GM23248 (cell line): ENCODE data around the gene CCDC171. TPM values are rescaled to one million over a fixed set of nuclear protein-coding genes. Genes with fewer than 3 reads are reported as not detected.

ENCODE experiments used
- DNase-seq: peaks from one replicate; pipeline ENCODE4 v3.0.0-alpha.2; 2015
- H2AFZ ChIP-seq: fragments of 200-600 bp; sonication (generic); 2 replicates; pipeline ENCODE4 v1.6.1; 2016; ENCODE audit warnings: antibody characterized with exemption
- H3F3A ChIP-seq: fragments of 200-600 bp; sonication (generic); 2 replicates; pipeline ENCODE4 v1.6.1; 2016; ENCODE audit warnings: mild to moderate bottlenecking, antibody characterized with exemption, mixed run types; ENCODE audit not compliant: insufficient read depth
- H3K27ac ChIP-seq: fragments of 200-600 bp; sonication (generic); 2 replicates; pipeline ENCODE4 v1.5.1; 2016; ENCODE audit warnings: mild to moderate bottlenecking
- H3K27me3 ChIP-seq: fragments of 200-600 bp; sonication (generic); replicated peaks from 2 replicates; pipeline ENCODE4 v1.6.1; 2016; ENCODE audit warnings: mild to moderate bottlenecking; ENCODE audit not compliant: insufficient read depth
- H3K36me3 ChIP-seq: fragments of 200-600 bp; sonication (generic); 2 replicates; pipeline ENCODE4 v1.6.1; 2016; ENCODE audit warnings: low read depth, mild to moderate bottlenecking
- H3K4me1 ChIP-seq: fragments of 200-600 bp; sonication (generic); 2 replicates; pipeline ENCODE4 v1.6.1; 2016; ENCODE audit warnings: mild to moderate bottlenecking; ENCODE audit not compliant: insufficient read depth
- H3K4me2 ChIP-seq: fragments of 200-600 bp; sonication (generic); one replicate; pipeline ENCODE4 v1.6.1; 2016; ENCODE audit warnings: mild to moderate bottlenecking; ENCODE audit not compliant: unreplicated experiment
- H3K4me3 ChIP-seq: fragments of 200-600 bp; sonication (generic); 2 replicates; pipeline ENCODE4 v1.5.1; 2016; ENCODE audit warnings: mild to moderate bottlenecking
- H3K79me2 ChIP-seq: fragments of 200-600 bp; sonication (generic); 2 replicates; pipeline ENCODE4 v1.6.1; 2016; ENCODE audit warnings: mild to moderate bottlenecking; ENCODE audit not compliant: insufficient read depth
- H3K9ac ChIP-seq: fragments of 200-600 bp; sonication (generic); 2 replicates; pipeline ENCODE4 v1.6.1; 2016; ENCODE audit warnings: mild to moderate bottlenecking
- H3K9me2 ChIP-seq: fragments of 200-600 bp; sonication (generic); 2 replicates; pipeline ENCODE4 v1.6.1; 2016; ENCODE audit warnings: mixed run types, mild to moderate bottlenecking, moderate library complexity; ENCODE audit not compliant: insufficient read depth
- H3K9me3 ChIP-seq: fragments of 200-600 bp; sonication (generic); one replicate; pipeline ENCODE4 v1.6.1; 2017; ENCODE audit warnings: low read depth
- H4K20me1 ChIP-seq: fragments of 200-600 bp; sonication (generic); 2 replicates; pipeline ENCODE4 v1.6.0; 2016; ENCODE audit not compliant: insufficient read depth
- EZH2 ChIP-seq: fragments of 200-600 bp; sonication (generic); IDR thresholded peaks from 2 replicates; pipeline ENCODE4 v1.6.1; 2018; ENCODE audit warnings: antibody characterized with exemption, mild to moderate bottlenecking; ENCODE audit not compliant: insufficient read depth, poor library complexity, severe bottlenecking
- EZH2phosphoT487 ChIP-seq: fragments of 200-600 bp; sonication (generic); IDR thresholded peaks from 2 replicates; pipeline ENCODE4 v1.6.1; 2018; ENCODE audit warnings: antibody characterized with exemption, moderate library complexity, mild to moderate bottlenecking, low read depth; ENCODE audit not compliant: insufficient read depth
- WGBS, 2 experiments: methylation state at CpG; one replicate each; pipeline ENCODE4 v1.1.6; 2015 to 2017; ENCODE audit warnings: low lambda C conversion rate in 2 of 2, low coverage in 1 of 2; ENCODE audit errors: missing lambda C conversion rate in 2 of 2; 5-methylcytosine and 5-hydroxymethylcytosine counted together
- in situ Hi-C: fragments of 300-500 bp; cut with MboI; formaldehyde crosslinking; loops from 2 replicates; pipeline ENCODE4 v1.15.0; 2020
- polyA plus RNA-seq: library from polyadenylated mRNA; unstranded; fragments of >200 nt; fragmentation: Nextera tagmentation; extraction: Ambion mirVana; gene quantifications from 2 replicates; pipeline ENCODE4 v1.2.1, GENCODE V29; 2016
- total RNA-seq: library from RNA; depleted of rRNA; stranded (reverse); fragments of >200 nt; shearing (Covaris generic); gene quantifications from 2 replicates; pipeline ENCODE4 v1.2.3, GENCODE V29; 2014

The CCDC171 gene
- total and polyA plus RNA-seq, 2 experiments from 2014 or later: 0.99 to 3.5 TPM

GRCh38 chr9:15975101-15975778 is 422.4 kb downstream of the CCDC171 start:
- Histone ChIP-seq H3K9me3 (no peaks in the 10 kb centered on the region), H3K4me1 (no peaks in the 10 kb centered on the region), H3K4me3 (no peak overlapping the region), H3K79me2 (no peaks in the 10 kb centered on the region), H3K9ac (no peak overlapping the region), H4K20me1 (no peaks in the 10 kb centered on the region), H2AFZ (no peak overlapping the region), H3K27ac (no peak overlapping the region), H3K36me3 (no peaks in the 10 kb centered on the region), H3K9me2 (0 out of 2 replicates have a peak, but pooled peaks cover 4% of the 10 kb centered on the region), H3F3A (no peaks in the 10 kb centered on the region), H3K27me3 (no peaks in the 10 kb centered on the region), H3K4me2 (no peak overlapping the region)
- no peak for TF ChIP-seq EZH2phosphoT487
- TF ChIP-seq EZH2: no peak
- DNase-seq: peak; percentile 5
- in situ Hi-C loops: no loop called here

- no peak for TF ChIP-seq EZH2phosphoT487
- no peak for TF ChIP-seq EZH2
- Histone ChIP-seq H3K9ac (no peak overlapping the region), H3K4me2 (no peak overlapping the region), H3K79me2 (no peaks in the 10 kb centered on the region), H2AFZ (no peak overlapping the region), H3K4me3 (no peak overlapping the region), H3K36me3 (no peaks in the 10 kb centered on the region), H3F3A (no peaks in the 10 kb centered on the region), H3K9me2 (0 out of 2 replicates have a peak, but pooled peaks cover 4% of the 10 kb centered on the region), H3K9me3 (no peaks in the 10 kb centered on the region), H3K4me1 (no peaks in the 10 kb centered on the region), H3K27me3 (no peaks in the 10 kb centered on the region), H4K20me1 (no peaks in the 10 kb centered on the region), H3K27ac (no peak overlapping the region)
- WGBS, 2 experiments: 78 to 83% methylated on average over 5 of the region's 5 CpGs
- no peak for DNase-seq
- in situ Hi-C loops: no loop called here
Measured at GRCh38 chr9:15977438-15977837, 424.6 kb downstream of the CCDC171 start.

- Histone ChIP-seq H3K27ac (no peak overlapping the region), H4K20me1 (no peaks in the 10 kb centered on the region), H3K9ac (no peak overlapping the region), H3K36me3 (no peaks in the 10 kb centered on the region), H3K9me2 (0 out of 2 replicates have a peak, but pooled peaks cover 4% of the 10 kb centered on the region), H3K27me3 (no peaks in the 10 kb centered on the region), H3K79me2 (no peaks in the 10 kb centered on the region), H3K4me2 (no peak overlapping the region), H2AFZ (no peak overlapping the region), H3K9me3 (no peaks in the 10 kb centered on the region), H3F3A (no peaks in the 10 kb centered on the region), H3K4me3 (no peak overlapping the region), H3K4me1 (no peaks in the 10 kb centered on the region)
- in situ Hi-C loops: no loop called here
- TF ChIP-seq EZH2 (no peak), EZH2phosphoT487 (no peak)
- DNase-seq: no peak
- WGBS, 2 experiments: 77 to 78% methylated on average over 5 of the region's 5 CpGs
Measured at GRCh38 chr9:15982182-15982581, 429.3 kb downstream of the CCDC171 start.

- TF ChIP-seq EZH2 (no peak), EZH2phosphoT487 (no peak)
- Histone ChIP-seq H3K9ac (peak overlapping the region; percentile 66), H3K4me3 (peak overlapping the region; percentile 6; the same call in 1 of the 2 replicates), H3K4me1 (peaks cover 36% of the 10 kb centered on the region), H3K79me2 (no peaks in the 10 kb centered on the region), H3K4me2 (peak overlapping the region; percentile 73), H3K9me3 (no peaks in the 10 kb centered on the region), H3F3A (peaks cover 27% of the 10 kb centered on the region), H3K27me3 (no peaks in the 10 kb centered on the region), H4K20me1 (no peaks in the 10 kb centered on the region), H3K27ac (peak overlapping the region; percentile 88), H3K9me2 (no peaks in the 10 kb centered on the region), H2AFZ (peak overlapping the region; percentile 19; the same call in 1 of the 2 replicates), H3K36me3 (no peaks in the 10 kb centered on the region)
- in situ Hi-C loops: no loop called here
- 49 to 63% methylated on average over 5 to 7 of the region's 7 CpGs for WGBS, 2 experiments
- peak; percentile 95 for DNase-seq
Measured at GRCh38 chr9:15999422-16000339, 446.8 kb downstream of the CCDC171 start.
